ENCODE measurements around the gene BAHD1.

Gene BAHD1

DNA sequence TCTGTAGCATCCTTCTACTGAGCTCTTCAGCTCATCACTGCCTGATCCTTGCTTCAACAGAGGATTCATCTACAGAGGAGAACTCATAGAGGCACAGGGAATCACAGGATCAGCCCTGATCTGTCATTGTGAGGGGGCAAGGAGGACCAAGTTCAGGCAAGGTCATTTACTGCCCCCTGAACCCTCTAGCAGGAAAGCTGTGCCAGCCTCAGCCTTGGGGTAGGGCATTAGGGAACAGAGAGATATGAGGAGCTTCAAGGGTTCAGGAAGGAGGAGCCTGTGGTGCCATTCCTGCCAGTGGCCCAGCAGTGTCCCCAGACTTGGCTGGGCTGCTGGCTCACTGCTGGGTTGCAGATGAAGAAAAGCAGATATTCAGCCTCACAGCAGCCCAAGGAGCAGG, 38.3 kb downstream of the BAHD1 start:
- Histone ChIP-seq H3K36me3 (ENCODE audit: control insufficient read depth in 4 of 4, insufficient read depth in 4 of 4, low read length in 3 of 4) (peaks cover 0 to 2% (median 0%) of the 10 kb centered on the region in 4 experiments), H3K27me3 (replicated peaks in 2 of 5; ENCODE audit: control insufficient read depth in 4 of 5, insufficient read depth in 5 of 5, low read length in 4 of 5) (peaks cover 0 to 6% (median 0%) of the 10 kb centered on the region in 5 experiments), H3K4me1 (ENCODE audit: control extremely low read depth in 1 of 4, control insufficient read depth in 4 of 4, insufficient read depth in 4 of 4, low read length in 3 of 4) (no peaks in the 10 kb centered on the region), H3K9me3 (ENCODE audit: control extremely low read depth in 1 of 5, control insufficient read depth in 4 of 5, insufficient read depth in 2 of 5, low read depth in 1 of 5, low read length in 4 of 5) (no peaks in the 10 kb centered on the region), H3K4me3 (ENCODE audit: control insufficient read depth in 1 of 7, extremely low read depth in 1 of 7, insufficient read depth in 4 of 7, low read depth in 2 of 7, low read length in 6 of 7) (no peak overlapping the region), H3K27ac (ENCODE audit: insufficient read depth in 1 of 2, low read depth in 1 of 2, low read length in 2 of 2, poor library complexity in 1 of 2, severe bottlenecking in 2 of 2) (no peak overlapping the region)
- ChIA-PET POLR2A (no interaction called here), CTCF (interaction anchor here (0.7 to 1.0 kb wide), 2 partner anchors 32 to 86 kb away, joined by 3 read pairs; partner anchors contain the start of gene CCDC32)
- no peak for DNase-seq

DNA sequence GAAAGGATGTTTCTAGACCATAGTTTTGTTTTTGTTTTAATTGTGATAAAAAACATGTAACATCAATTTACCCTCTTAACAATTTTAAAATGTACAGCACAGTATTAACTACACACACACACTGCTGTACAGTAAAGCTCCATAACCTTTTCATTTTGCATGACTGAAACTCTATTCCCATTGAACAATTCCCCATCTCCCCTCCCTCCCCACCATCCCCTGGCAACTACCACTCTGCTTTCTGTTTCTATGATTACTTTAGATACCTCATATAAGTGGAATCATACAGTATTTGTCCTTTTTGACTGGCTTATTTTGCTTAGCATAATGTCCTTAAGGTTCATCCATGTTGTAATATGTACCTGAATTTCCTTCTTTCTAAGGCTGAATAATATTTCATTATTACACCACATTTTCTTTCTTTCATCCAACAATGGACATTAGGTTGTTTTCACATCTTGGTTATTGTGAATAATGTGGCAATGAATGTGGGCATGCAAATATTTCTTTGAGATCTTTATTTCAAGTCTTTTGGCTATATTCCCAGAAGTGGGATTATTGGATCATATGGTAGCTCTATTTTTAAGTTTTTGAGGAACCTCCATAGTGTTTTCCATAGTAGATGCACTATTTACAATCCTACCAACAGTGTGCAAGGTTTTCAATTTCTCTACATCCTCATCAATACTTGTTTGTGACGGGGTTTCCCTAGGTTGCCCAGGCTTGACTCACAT, 40.8 kb downstream of the BAHD1 start:
- Histone ChIP-seq H3K36me3 (ENCODE audit: control insufficient read depth in 4 of 4, insufficient read depth in 4 of 4, low read length in 3 of 4) (no peaks in the 10 kb centered on the region), H3K4me3 (ENCODE audit: control insufficient read depth in 1 of 7, extremely low read depth in 1 of 7, insufficient read depth in 4 of 7, low read depth in 2 of 7, low read length in 6 of 7) (no peak overlapping the region), H3K27ac (ENCODE audit: insufficient read depth in 1 of 2, low read depth in 1 of 2, low read length in 2 of 2, poor library complexity in 1 of 2, severe bottlenecking in 2 of 2) (no peak overlapping the region), H3K4me1 (ENCODE audit: control extremely low read depth in 1 of 4, control insufficient read depth in 4 of 4, insufficient read depth in 4 of 4, low read length in 3 of 4) (no peaks in the 10 kb centered on the region), H3K27me3 (replicated peaks in 2 of 5; ENCODE audit: control insufficient read depth in 4 of 5, insufficient read depth in 5 of 5, low read length in 4 of 5) (peaks cover 0 to 6% (median 0%) of the 10 kb centered on the region in 5 experiments), H3K9me3 (ENCODE audit: control extremely low read depth in 1 of 5, control insufficient read depth in 4 of 5, insufficient read depth in 2 of 5, low read depth in 1 of 5, low read length in 4 of 5) (no peaks in the 10 kb centered on the region)
- CTCF ChIA-PET, result no interaction called here
- POLR2A ChIA-PET, result interaction anchor here (0.8 kb wide), 1 partner anchor 23 kb away, joined by 3 read pairs; no protein-coding TSS in a partner anchor
- WGBS (ENCODE audit: insufficient coverage), result 100% methylated on average over 1 of the region's 1 CpG
- DNase-seq, result no peak

DNA sequence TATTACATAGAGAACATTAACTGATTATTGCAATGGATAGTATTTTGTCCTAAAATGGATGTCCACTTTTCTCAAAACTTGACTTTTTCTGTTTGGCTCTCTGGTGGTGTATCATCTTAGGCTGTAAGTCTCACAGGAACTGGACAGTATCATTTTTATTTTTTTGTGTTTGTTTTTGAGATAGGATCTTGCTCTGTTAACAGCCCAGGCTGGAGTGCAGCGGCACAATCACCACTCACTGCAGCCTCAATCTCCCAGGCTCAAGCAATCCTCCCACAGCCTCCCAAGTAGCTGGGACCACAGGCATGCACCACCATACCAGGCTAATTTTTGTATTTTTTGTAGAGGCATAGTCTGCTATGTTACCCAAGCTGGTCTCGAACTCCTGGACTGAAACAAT, 43.2 kb downstream of the BAHD1 start:
- Histone ChIP-seq H3K36me3 (ENCODE audit: control insufficient read depth in 4 of 4, insufficient read depth in 4 of 4, low read length in 3 of 4) (no peaks in the 10 kb centered on the region), H3K27ac (ENCODE audit: insufficient read depth in 1 of 2, low read depth in 1 of 2, low read length in 2 of 2, poor library complexity in 1 of 2, severe bottlenecking in 2 of 2) (no peak overlapping the region), H3K4me1 (ENCODE audit: control extremely low read depth in 1 of 4, control insufficient read depth in 4 of 4, insufficient read depth in 4 of 4, low read length in 3 of 4) (no peaks in the 10 kb centered on the region), H3K9me3 (ENCODE audit: control extremely low read depth in 1 of 5, control insufficient read depth in 4 of 5, insufficient read depth in 2 of 5, low read depth in 1 of 5, low read length in 4 of 5) (no peaks in the 10 kb centered on the region), H3K27me3 (replicated peaks in 2 of 5; ENCODE audit: control insufficient read depth in 4 of 5, insufficient read depth in 5 of 5, low read length in 4 of 5) (peaks cover 0 to 6% (median 0%) of the 10 kb centered on the region in 5 experiments), H3K4me3 (ENCODE audit: control insufficient read depth in 1 of 7, extremely low read depth in 1 of 7, insufficient read depth in 4 of 7, low read depth in 2 of 7, low read length in 6 of 7) (no peak overlapping the region)
- DNase-seq, result no peak
- 100% methylated on average over 1 of the region's 2 CpGs for WGBS (ENCODE audit: insufficient coverage)
- POLR2A ChIA-PET, result interaction anchor here (0.7 kb wide), 1 partner anchor 34 kb away, joined by 4 read pairs; no protein-coding TSS in a partner anchor
- CTCF ChIA-PET, result no interaction called here

DNA sequence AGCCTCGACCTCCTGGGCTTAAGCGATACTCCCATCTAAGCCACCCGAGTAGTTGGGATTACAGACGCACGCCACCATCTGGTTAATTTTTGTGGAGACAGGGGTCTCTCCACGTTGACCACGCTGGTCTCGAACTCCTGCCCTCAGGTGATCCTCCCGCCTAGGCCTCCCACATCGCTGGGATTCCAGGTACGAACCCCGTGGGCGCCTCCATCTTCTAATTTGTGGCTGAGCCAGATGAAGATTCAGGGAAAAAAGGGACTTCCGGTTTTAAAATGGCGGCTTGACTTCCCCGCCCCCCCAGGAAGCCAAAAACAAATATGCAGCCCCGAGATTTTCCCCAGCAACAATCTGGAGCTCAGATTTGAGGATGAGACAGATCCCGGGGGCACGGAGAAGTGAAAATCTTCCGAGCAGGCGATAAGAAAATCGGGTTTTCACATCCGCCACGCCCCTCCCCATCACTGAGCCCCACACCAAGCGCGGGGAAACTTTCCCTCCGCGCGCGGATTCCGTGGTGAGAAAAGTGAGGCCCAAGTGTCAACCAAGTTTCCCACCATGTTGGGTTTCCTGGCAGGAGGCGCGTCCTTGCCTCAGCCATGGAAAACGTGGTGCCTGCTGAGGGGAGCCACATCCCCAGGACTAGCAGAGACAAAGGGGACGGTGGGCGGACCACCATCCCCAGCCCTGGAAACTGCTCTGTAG, 45.5 kb downstream of the BAHD1 start:
- ChIA-PET POLR2A (no interaction called here), CTCF (no interaction called here)
- Histone ChIP-seq H3K4me3 (ENCODE audit: control insufficient read depth in 1 of 7, extremely low read depth in 1 of 7, insufficient read depth in 4 of 7, low read depth in 2 of 7, low read length in 6 of 7) (no peak overlapping the region), H3K36me3 (ENCODE audit: control insufficient read depth in 4 of 4, insufficient read depth in 4 of 4, low read length in 3 of 4) (no peaks in the 10 kb centered on the region), H3K27ac (ENCODE audit: insufficient read depth in 1 of 2, low read depth in 1 of 2, low read length in 2 of 2, poor library complexity in 1 of 2, severe bottlenecking in 2 of 2) (no peak overlapping the region), H3K4me1 (ENCODE audit: control extremely low read depth in 1 of 4, control insufficient read depth in 4 of 4, insufficient read depth in 4 of 4, low read length in 3 of 4) (no peaks in the 10 kb centered on the region), H3K9me3 (ENCODE audit: control extremely low read depth in 1 of 5, control insufficient read depth in 4 of 5, insufficient read depth in 2 of 5, low read depth in 1 of 5, low read length in 4 of 5) (no peaks in the 10 kb centered on the region), H3K27me3 (replicated peaks in 2 of 5; ENCODE audit: control insufficient read depth in 4 of 5, insufficient read depth in 5 of 5, low read length in 4 of 5) (no peaks in the 10 kb centered on the region)
- no peak for DNase-seq
- WGBS (ENCODE audit: insufficient coverage), result 93% methylated on average over 31 of the region's 36 CpGs

DNA sequence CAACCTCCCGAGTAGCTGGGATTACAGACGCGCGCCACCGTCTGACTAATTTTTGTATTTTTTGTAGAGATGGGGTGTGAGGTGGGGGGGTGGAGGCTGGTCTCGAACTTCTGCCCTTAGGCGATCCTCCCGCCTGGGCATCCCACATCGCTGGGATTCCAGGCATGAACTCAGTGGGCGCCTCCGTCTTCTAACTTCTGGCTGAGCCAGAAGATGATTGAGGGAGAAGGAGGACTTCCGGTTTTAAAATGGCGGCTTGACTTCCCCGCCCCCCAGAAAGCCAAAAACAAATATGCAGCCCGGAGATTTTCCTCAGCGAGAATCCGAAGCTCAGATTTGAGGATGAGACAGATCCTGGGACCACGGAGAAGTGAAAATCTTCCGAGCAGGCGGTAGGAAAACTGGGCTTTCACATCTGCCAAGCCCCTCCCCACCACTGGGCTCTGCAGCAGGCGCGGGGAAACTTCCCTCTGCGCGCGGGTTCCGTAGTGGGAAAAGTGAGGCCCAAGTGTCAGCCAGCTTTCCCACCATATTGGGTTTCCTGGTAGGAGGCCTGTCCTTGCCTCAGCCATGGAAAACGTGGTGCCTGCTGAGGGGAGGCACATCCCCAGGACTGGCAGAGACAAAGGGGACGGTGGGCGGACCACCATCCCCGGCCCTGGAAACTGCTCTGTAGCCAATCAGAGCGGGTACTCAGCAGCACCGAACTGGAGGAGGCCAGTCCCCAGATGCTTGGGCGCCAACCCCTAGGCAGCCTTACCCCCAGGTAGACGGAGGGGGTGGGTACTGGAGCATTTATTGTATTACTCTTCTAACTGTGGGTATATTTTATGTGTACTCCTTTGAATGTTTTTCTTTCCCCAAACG, 47.3 kb downstream of the BAHD1 start:
- H3K4me3 ChIP-seq (ENCODE audit: control insufficient read depth in 1 of 7, extremely low read depth in 1 of 7, insufficient read depth in 4 of 7, low read depth in 2 of 7, low read length in 6 of 7), result no peak overlapping the region
- H3K4me1 ChIP-seq (ENCODE audit: control extremely low read depth in 1 of 4, control insufficient read depth in 4 of 4, insufficient read depth in 4 of 4, low read length in 3 of 4), result no peaks in the 10 kb centered on the region
- no peaks in the 10 kb centered on the region for H3K27me3 ChIP-seq (replicated peaks in 2 of 5; ENCODE audit: control insufficient read depth in 4 of 5, insufficient read depth in 5 of 5, low read length in 4 of 5)
- H3K9me3 ChIP-seq (ENCODE audit: control extremely low read depth in 1 of 5, control insufficient read depth in 4 of 5, insufficient read depth in 2 of 5, low read depth in 1 of 5, low read length in 4 of 5), result no peaks in the 10 kb centered on the region
- H3K36me3 ChIP-seq (ENCODE audit: control insufficient read depth in 4 of 4, insufficient read depth in 4 of 4, low read length in 3 of 4), result no peaks in the 10 kb centered on the region
- ChIA-PET CTCF (no interaction called here), POLR2A (no interaction called here)
- H3K27ac ChIP-seq (ENCODE audit: insufficient read depth in 1 of 2, low read depth in 1 of 2, low read length in 2 of 2, poor library complexity in 1 of 2, severe bottlenecking in 2 of 2), result no peak overlapping the region
- no peak for DNase-seq
- 96% methylated on average over 31 of the region's 35 CpGs for WGBS (ENCODE audit: insufficient coverage)

DNA sequence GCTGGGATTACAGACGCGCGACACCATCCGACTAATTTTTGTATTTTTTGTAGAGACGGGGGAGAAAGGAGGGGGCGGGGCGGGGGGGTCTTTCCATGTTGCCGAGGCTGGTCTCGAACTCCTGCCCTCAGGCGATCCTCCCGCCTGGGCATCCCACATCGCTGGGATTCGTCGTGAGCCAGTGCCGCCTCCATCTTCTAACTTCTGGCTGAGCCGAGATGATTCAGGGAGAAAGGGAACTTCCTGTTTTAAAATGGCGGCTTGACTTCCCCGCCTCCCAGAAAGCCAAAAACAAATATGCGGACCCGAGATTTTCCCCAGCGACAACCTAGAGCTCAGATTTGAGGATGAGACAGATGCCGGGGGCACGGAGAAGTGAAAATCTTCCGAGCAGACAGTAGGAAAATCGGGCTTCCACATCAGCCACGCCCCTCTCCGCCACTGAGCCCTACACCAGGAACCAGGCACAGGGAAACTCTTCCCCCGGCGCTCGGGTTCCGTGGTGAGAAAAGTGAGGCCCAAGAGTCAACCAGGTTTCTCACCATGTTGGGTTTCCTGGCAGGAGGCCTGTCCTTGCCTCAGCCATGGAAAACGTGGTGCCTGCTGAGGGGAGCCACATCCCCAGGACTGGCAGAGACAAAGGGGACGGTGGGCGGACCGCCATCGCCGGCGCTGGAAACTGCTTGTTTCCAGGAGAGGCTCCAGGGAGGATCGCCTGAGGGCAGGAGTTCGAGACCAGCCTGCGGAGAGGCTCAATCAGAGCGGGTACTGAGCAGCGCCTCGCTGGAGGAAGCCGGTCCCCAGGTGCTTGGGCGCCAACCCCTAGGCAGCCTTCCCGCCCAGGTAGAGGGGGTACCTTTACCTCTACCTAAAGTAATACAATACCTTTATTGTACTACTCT, 48.8 kb downstream of the BAHD1 start:
- no peak for DNase-seq
- ChIA-PET POLR2A (no interaction called here), CTCF (no interaction called here)
- 94% methylated on average over 39 of the region's 47 CpGs for WGBS (ENCODE audit: insufficient coverage)
- Histone ChIP-seq H3K27ac (ENCODE audit: insufficient read depth in 1 of 2, low read depth in 1 of 2, low read length in 2 of 2, poor library complexity in 1 of 2, severe bottlenecking in 2 of 2) (no peak overlapping the region), H3K9me3 (ENCODE audit: control extremely low read depth in 1 of 5, control insufficient read depth in 4 of 5, insufficient read depth in 2 of 5, low read depth in 1 of 5, low read length in 4 of 5) (no peaks in the 10 kb centered on the region), H3K4me3 (ENCODE audit: control insufficient read depth in 1 of 7, extremely low read depth in 1 of 7, insufficient read depth in 4 of 7, low read depth in 2 of 7, low read length in 6 of 7) (no peak overlapping the region), H3K27me3 (replicated peaks in 2 of 5; ENCODE audit: control insufficient read depth in 4 of 5, insufficient read depth in 5 of 5, low read length in 4 of 5) (no peaks in the 10 kb centered on the region), H3K4me1 (ENCODE audit: control extremely low read depth in 1 of 4, control insufficient read depth in 4 of 4, insufficient read depth in 4 of 4, low read length in 3 of 4) (peaks cover 0 to 4% (median under 1%) of the 10 kb centered on the region in 4 experiments), H3K36me3 (ENCODE audit: control insufficient read depth in 4 of 4, insufficient read depth in 4 of 4, low read length in 3 of 4) (no peaks in the 10 kb centered on the region)

Measured in common myeloid progenitor, CD34-positive (primary cell).